ENCODE data around the gene BAHD1. TPM values are rescaled to one million over a fixed set of nuclear protein-coding genes. Genes with fewer than 3 reads are reported as not detected.

BAHD1 gene
- polyA plus RNA-seq, 1 of the 3 experiments (the other 2 are of a cell fraction): 5.5 TPM

DNA sequence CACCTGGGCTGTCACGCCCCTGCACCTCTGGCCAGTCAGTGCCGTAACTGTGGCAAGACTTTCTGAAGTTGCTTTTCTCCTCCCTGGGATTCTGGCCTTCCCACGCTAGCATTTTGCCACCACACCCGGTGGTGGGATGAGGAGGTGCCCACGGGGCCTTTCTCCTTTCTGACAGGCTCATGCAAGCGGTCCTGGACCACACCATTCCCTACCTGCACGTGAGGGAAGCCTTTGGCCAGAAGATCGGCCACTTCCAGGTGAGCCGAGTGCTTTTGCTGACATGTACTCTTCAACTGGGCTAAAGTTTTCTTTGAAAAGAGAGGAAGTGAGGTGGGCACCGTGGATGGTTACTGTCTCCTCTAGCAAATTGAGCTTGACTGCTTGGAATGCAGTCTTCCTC lies 25.5 kb upstream of the BAHD1 start:
- no peaks in the 10 kb centered on the region for H3K9me3 ChIP-seq
- no peak overlapping the region for H2AFZ ChIP-seq (ENCODE audit: low read depth)
- no peaks in the 10 kb centered on the region for H3K79me2 ChIP-seq (ENCODE audit: insufficient read depth)
- POLR2A ChIA-PET: interaction anchor here (1.0 to 2.0 kb wide), 2 partner anchors 9 to 10 kb away, joined by 3 to 8 read pairs; partner anchors contain the start of gene IVD
- 96% methylated on average over 10 of the region's 10 CpGs for WGBS (ENCODE audit: low lambda C conversion rate)
- H3K9ac ChIP-seq: no peak overlapping the region
- H3K4me3 ChIP-seq (ENCODE audit: low read depth in 2 of 2, low read length in 1 of 2): no peak overlapping the region
- no peaks in the 10 kb centered on the region for H3K27me3 ChIP-seq (ENCODE audit: insufficient read depth)
- H3K4me2 ChIP-seq: no peak overlapping the region
- no peak overlapping the region for H3K27ac ChIP-seq (ENCODE audit: low read depth in 2 of 2, low read length in 1 of 2)
- TF ChIP-seq FOXM1 (IDR thresholded peaks at IDR 0.05; ENCODE audit: low read depth): no peak
- TF ChIP-seq, protein P1, sequence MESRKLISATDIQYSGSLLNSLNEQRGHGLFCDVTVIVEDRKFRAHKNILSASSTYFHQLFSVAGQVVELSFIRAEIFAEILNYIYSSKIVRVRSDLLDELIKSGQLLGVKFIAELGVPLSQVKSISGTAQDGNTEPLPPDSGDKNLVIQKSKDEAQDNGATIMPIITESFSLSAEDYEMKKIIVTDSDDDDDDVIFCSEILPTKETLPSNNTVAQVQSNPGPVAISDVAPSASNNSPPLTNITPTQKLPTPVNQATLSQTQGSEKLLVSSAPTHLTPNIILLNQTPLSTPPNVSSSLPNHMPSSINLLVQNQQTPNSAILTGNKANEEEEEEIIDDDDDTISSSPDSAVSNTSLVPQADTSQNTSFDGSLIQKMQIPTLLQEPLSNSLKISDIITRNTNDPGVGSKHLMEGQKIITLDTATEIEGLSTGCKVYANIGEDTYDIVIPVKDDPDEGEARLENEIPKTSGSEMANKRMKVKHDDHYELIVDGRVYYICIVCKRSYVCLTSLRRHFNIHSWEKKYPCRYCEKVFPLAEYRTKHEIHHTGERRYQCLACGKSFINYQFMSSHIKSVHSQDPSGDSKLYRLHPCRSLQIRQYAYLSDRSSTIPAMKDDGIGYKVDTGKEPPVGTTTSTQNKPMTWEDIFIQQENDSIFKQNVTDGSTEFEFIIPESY (IDR thresholded peaks at IDR 0.05; ENCODE audit: borderline replicate concordance, low read depth): no peak
- no peak for TF ChIP-seq TEAD4 (IDR thresholded peaks at IDR 0.05; ENCODE audit: borderline replicate concordance, insufficient read depth)
- TF ChIP-seq RAD21 (IDR thresholded peaks at IDR 0.05; ENCODE audit: low read length): no peak
- no peak for TF ChIP-seq EP300 (IDR thresholded peaks at IDR 0.05; ENCODE audit: borderline replicate concordance in 1 of 2, low read depth in 1 of 2, low read length in 1 of 2)
- no peak for TF ChIP-seq FOXJ3 (CRISPR knock-in tag; IDR thresholded peaks at IDR 0.05)
- TF ChIP-seq SIN3A (IDR thresholded peaks at IDR 0.05; ENCODE audit: borderline replicate concordance, low read depth, low read length): no peak
- TF ChIP-seq TAF1 (IDR thresholded peaks at IDR 0.05; ENCODE audit: borderline replicate concordance, low read depth, low read length): no peak
- no peak for TF ChIP-seq CHD2 (IDR thresholded peaks at IDR 0.05; ENCODE audit: low read length, partially characterized antibody)
- TF ChIP-seq RCOR1 (IDR thresholded peaks at IDR 0.05; ENCODE audit: low read length): no peak
- no peak for TF ChIP-seq FOSL2 (IDR thresholded peaks at IDR 0.05; ENCODE audit: borderline replicate concordance, low read depth)
- TF ChIP-seq RFX5 (IDR thresholded peaks at IDR 0.05; ENCODE audit: low read length): no peak
- TF ChIP-seq TCF12 (IDR thresholded peaks at IDR 0.05): no peak
- TF ChIP-seq GABPA (IDR thresholded peaks at IDR 0.05; ENCODE audit: low read depth): no peak
- TF ChIP-seq RXRA (IDR thresholded peaks at IDR 0.05; ENCODE audit: borderline replicate concordance, low read depth): no peak
- peaks cover 18 to 54% of the 10 kb centered on the region in 2 experiments for H3K36me3 ChIP-seq (replicated peaks in 1 of 2; ENCODE audit: control insufficient read depth in 1 of 2, insufficient read depth in 2 of 2, low read length in 1 of 2)
- no peaks in the 10 kb centered on the region for H4K20me1 ChIP-seq (ENCODE audit: insufficient read depth)
- peaks cover 3% of the 10 kb centered on the region for H3F3A ChIP-seq (replicated peaks; ENCODE audit: insufficient read depth)
- H3K9me2 ChIP-seq: no peaks in the 10 kb centered on the region
- DNase-seq: no peak
- CTCF ChIA-PET: interaction anchor here (16.9 kb wide), 1 partner anchor 75 kb away, joined by 299 read pairs; the partner anchor contains the start of gene CCDC9B
- peaks cover 0 to 3% of the 10 kb centered on the region in 2 experiments; a peak in 1 of 4 replicates for H3K4me1 ChIP-seq (ENCODE audit: control insufficient read depth in 1 of 2, insufficient read depth in 2 of 2, low read depth in 1 of 2, low read length in 1 of 2)

DNA sequence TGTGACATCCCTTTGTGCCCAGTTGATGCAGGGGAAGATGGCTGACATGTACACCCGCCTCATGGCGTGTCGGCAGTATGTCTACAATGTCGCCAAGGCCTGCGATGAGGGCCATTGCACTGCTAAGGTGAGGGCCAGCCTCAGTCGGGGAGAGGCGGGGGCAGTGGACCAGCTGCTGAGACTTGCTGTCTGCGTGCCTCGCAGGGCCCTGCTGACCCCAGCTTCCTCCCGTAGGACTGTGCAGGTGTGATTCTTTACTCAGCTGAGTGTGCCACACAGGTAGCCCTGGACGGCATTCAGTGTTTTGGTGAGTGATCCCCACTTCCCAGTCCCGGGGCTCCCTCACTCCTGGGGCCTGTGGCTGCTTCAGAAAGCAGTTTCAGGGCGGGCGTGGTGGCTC lies 24.7 kb upstream of the BAHD1 start:
- 60% methylated on average over 1 of the region's 14 CpGs for WGBS (ENCODE audit: low lambda C conversion rate)
- Histone ChIP-seq H3K4me3 (ENCODE audit: low read depth in 2 of 2, low read length in 1 of 2) (no peak overlapping the region), H3K4me1 (ENCODE audit: control insufficient read depth in 1 of 2, insufficient read depth in 2 of 2, low read depth in 1 of 2, low read length in 1 of 2) (peaks cover 0 to 11% of the 10 kb centered on the region in 2 experiments; a peak in 1 of 4 replicates), H3K27me3 (ENCODE audit: insufficient read depth) (no peaks in the 10 kb centered on the region), H3K27ac (ENCODE audit: low read depth in 2 of 2, low read length in 1 of 2) (no peak overlapping the region), H3F3A (replicated peaks; ENCODE audit: insufficient read depth) (peaks cover 11% of the 10 kb centered on the region), H3K9me3 (no peaks in the 10 kb centered on the region), H2AFZ (ENCODE audit: low read depth) (no peak overlapping the region), H3K36me3 (replicated peaks in 1 of 2; ENCODE audit: control insufficient read depth in 1 of 2, insufficient read depth in 2 of 2, low read length in 1 of 2) (peaks cover 12 to 45% of the 10 kb centered on the region in 2 experiments), H4K20me1 (ENCODE audit: insufficient read depth) (no peaks in the 10 kb centered on the region), H3K9ac (no peak overlapping the region), H3K79me2 (ENCODE audit: insufficient read depth) (no peaks in the 10 kb centered on the region), H3K9me2 (no peaks in the 10 kb centered on the region), H3K4me2 (no peak overlapping the region)
- DNase-seq: no peak
- POLR2A ChIA-PET: interaction anchor here (1.5 kb wide), 1 partner anchor 9 kb away, joined by 3 read pairs; no protein-coding TSS in a partner anchor
- CTCF ChIA-PET: interaction anchor here (16.9 kb wide), 1 partner anchor 76 kb away, joined by 299 read pairs; the partner anchor contains the start of gene CCDC9B
- no peak for TF ChIP-seq FOXM1 (IDR thresholded peaks at IDR 0.05; ENCODE audit: low read depth)
- no peak for TF ChIP-seq MXI1 (IDR thresholded peaks at IDR 0.05; ENCODE audit: low read depth, low read length)
- TF ChIP-seq, protein P2, sequence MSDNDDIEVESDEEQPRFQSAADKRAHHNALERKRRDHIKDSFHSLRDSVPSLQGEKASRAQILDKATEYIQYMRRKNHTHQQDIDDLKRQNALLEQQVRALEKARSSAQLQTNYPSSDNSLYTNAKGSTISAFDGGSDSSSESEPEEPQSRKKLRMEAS (IDR thresholded peaks at IDR 0.05; ENCODE audit: low read depth): no peak
- TF ChIP-seq YY1 (IDR thresholded peaks at IDR 0.05; ENCODE audit: low read depth): no peak
- TF ChIP-seq, protein P3, sequence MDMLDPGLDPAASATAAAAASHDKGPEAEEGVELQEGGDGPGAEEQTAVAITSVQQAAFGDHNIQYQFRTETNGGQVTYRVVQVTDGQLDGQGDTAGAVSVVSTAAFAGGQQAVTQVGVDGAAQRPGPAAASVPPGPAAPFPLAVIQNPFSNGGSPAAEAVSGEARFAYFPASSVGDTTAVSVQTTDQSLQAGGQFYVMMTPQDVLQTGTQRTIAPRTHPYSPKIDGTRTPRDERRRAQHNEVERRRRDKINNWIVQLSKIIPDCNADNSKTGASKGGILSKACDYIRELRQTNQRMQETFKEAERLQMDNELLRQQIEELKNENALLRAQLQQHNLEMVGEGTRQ (IDR thresholded peaks at IDR 0.05; ENCODE audit: borderline replicate concordance, low read depth, low read length): no peak
- TF ChIP-seq, protein P4, sequence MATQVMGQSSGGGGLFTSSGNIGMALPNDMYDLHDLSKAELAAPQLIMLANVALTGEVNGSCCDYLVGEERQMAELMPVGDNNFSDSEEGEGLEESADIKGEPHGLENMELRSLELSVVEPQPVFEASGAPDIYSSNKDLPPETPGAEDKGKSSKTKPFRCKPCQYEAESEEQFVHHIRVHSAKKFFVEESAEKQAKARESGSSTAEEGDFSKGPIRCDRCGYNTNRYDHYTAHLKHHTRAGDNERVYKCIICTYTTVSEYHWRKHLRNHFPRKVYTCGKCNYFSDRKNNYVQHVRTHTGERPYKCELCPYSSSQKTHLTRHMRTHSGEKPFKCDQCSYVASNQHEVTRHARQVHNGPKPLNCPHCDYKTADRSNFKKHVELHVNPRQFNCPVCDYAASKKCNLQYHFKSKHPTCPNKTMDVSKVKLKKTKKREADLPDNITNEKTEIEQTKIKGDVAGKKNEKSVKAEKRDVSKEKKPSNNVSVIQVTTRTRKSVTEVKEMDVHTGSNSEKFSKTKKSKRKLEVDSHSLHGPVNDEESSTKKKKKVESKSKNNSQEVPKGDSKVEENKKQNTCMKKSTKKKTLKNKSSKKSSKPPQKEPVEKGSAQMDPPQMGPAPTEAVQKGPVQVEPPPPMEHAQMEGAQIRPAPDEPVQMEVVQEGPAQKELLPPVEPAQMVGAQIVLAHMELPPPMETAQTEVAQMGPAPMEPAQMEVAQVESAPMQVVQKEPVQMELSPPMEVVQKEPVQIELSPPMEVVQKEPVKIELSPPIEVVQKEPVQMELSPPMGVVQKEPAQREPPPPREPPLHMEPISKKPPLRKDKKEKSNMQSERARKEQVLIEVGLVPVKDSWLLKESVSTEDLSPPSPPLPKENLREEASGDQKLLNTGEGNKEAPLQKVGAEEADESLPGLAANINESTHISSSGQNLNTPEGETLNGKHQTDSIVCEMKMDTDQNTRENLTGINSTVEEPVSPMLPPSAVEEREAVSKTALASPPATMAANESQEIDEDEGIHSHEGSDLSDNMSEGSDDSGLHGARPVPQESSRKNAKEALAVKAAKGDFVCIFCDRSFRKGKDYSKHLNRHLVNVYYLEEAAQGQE (IDR thresholded peaks at IDR 0.05; ENCODE audit: low read depth, low read length): no peak
- no peak for TF ChIP-seq SIN3A (IDR thresholded peaks at IDR 0.05; ENCODE audit: borderline replicate concordance, low read depth, low read length)
- no peak for TF ChIP-seq TEAD4 (IDR thresholded peaks at IDR 0.05; ENCODE audit: borderline replicate concordance, insufficient read depth)
- no peak for TF ChIP-seq TCF12 (IDR thresholded peaks at IDR 0.05)
- TF ChIP-seq EP300 (IDR thresholded peaks at IDR 0.05; ENCODE audit: borderline replicate concordance in 1 of 2, low read depth in 1 of 2, low read length in 1 of 2): no peak
- TF ChIP-seq EZH2phosphoT487 (IDR thresholded peaks at IDR 0.05; ENCODE audit: borderline replicate concordance, low read depth): no peak
